ENCODE measurements around the gene B9D1.

B9D1 gene

GRCh38 chr17:19303367-19303776, 59.2 kb downstream of the B9D1 start:
- DNase-seq (ENCODE audit: low read depth in 2 of 2), result no peak

DNA sequence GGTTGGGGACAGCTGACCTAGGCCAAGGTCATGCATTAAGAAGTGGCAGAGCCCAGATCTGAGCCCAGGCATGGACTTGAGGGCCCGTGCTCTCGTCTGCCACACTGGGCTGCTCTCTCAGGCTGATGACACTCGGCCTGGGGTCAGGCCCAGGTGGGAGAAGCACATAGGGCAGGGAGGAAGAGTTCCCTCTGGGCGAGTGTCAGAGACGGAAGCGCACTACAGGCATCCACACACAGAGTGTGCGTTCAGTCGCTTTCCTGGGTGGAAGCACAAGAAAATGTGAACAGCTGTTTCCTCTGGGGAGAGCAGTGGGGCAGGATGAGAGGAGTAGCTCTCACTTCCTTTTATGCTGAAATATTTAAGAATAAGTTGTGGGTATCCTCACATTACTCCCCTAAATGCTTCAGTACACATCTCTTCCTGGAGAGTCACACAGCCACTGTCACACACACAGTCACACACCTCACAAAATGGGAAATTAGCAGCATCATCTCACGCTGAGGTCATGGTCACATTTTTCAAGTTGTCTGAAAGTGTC, 59.7 kb downstream of the B9D1 start:
- no peak for DNase-seq (ENCODE audit: low read depth in 2 of 2)

- no peak for DNase-seq (ENCODE audit: low read depth in 2 of 2)
These were observed 60.5 kb downstream of the B9D1 start for GRCh38 chr17:19301973-19302372.

DNA sequence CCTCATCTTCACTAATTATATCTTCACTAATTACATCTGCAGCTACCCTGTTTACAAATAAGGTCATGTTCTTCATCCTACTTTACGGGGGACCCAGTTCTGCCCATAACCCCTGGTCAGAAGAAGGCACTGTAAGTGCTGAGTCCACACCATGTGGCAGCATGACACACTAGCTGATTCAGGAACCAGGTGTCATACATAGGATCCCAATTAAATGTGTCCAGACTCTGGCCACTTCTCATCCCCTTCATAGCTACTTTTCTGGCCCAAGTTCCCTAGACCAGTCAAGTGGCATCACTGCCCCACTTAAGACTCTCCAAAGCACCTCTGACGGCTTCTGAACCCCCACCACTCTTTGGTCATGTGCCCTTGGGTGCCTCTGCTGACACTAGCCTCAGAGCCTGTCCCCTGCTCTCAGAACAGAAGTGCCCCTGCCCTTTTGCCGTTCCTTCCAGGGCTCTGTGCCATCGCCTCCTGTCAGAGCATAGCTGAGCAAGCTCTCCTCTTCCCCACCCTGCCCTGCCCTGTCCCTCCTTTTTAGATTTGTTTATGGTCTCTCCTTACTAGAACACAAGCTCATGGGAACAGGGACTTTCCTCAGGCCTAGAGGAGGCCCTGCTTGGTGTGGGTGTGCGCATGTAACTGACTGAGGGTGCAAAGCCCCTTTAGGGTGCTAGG, 61.1 kb downstream of the B9D1 start:
- no peak for DNase-seq (ENCODE audit: low read depth in 2 of 2)

- no peak for DNase-seq (ENCODE audit: low read depth in 2 of 2)
These were observed 62.7 kb downstream of the B9D1 start for GRCh38 chr17:19299866-19300265.

DNA sequence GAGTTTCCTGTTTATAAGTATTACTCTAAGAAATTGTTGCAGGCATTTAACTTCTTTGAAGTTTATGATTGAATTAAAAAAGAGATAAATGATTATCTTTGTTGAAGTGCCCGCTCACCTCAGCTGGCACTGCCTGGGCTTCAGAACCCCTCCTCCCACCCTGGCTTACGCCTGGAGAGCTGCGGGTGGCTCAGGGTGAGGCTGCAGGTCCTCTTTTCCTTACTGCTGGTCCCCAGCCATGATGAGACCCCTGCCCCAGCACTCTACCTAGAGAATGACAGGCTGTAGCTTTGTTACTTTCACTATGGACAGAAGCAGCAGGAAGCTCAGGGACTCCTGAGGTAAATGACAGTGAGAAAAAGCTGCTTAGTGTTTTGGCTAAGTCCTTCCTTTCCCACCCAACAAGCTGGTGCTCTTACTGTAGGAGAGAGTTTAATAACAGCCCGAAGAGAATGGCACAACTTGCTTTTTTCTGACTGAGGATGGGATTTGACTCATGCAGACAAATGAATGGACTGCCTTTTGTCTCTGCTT, 63.2 kb downstream of the B9D1 start:
- DNase-seq (ENCODE audit: low read depth in 2 of 2), result no peak

- DNase-seq (ENCODE audit: low read depth in 2 of 2), result no peak
These were observed 63.8 kb downstream of the B9D1 start for GRCh38 chr17:19298569-19299213.

- no peak for DNase-seq (ENCODE audit: low read depth in 2 of 2)
These were observed 65.4 kb downstream of the B9D1 start for GRCh38 chr17:19296786-19297778.

GRCh38 chr17:19295473-19296135, 66.9 kb downstream of the B9D1 start:
- DNase-seq (ENCODE audit: low read depth in 2 of 2), result no peak

DNA sequence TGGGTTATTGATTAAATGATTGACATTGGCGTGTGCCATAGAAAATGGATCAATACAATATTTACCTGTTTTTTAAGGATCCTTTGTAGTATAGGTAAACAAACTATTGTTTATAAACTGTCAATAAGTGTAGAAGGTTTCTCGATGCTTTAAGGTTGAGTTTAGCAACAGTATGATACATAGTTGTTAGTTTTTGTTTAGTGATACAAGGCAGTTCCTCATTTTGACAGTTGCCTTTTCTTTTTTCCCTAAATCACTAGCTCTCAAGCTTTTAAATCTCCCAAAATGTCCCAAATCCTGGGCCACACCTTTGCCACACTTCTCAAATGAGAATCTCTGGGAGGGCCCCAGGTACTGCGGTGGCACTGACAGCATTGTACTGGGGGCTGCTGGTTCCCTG, 68.1 kb downstream of the B9D1 start:
- no peak for DNase-seq (ENCODE audit: low read depth in 2 of 2)
